Stimulated activated naive B cell treated with anti-CD40 and anti-IgM and Interleukin-4, amounts not matched to agents 10 μg/mL and 1 μg/mL and 100 μg/mL, for 72 hours (primary cell): ENCODE results near the gene CCDC15.
A peak's percentile ranks its signal among the peaks of the same experiment; 100 is the strongest.

Source experiments
- ATAC-seq, 2 donors: fragments of 150-1000 bp; cut with Tn5 transposase; replicated peaks; 2 replicates each; pipeline ENCODE4 v1.10.0; 2021; ENCODE audit warnings: moderate library complexity in 1 of 2
- DNase-seq: peaks from one replicate; pipeline ENCODE4 v3.0.0; 2021
- H3K27ac Mint-ChIP-seq: one replicate; pipeline ENCODE4 v1.8.0; 2022; ENCODE audit warnings: mild to moderate bottlenecking, mixed read lengths
- H3K27me3 Mint-ChIP-seq, 2 donors: one replicate each; pipeline ENCODE4 v1.8.0; 2022; ENCODE audit warnings: mixed read lengths in 2 of 2
- H3K36me3 Mint-ChIP-seq, 2 donors: one replicate each; pipeline ENCODE4 v1.8.0; 2022; ENCODE audit warnings: mixed read lengths in 2 of 2, mild to moderate bottlenecking in 1 of 2
- H3K4me1 Mint-ChIP-seq, 2 donors: one replicate each; pipeline ENCODE4 v1.8.0; 2022; ENCODE audit warnings: mixed read lengths in 2 of 2, mild to moderate bottlenecking in 1 of 2
- H3K4me3 Mint-ChIP-seq, 2 donors: one replicate each; pipeline ENCODE4 v1.8.0; 2022; ENCODE audit warnings: mild to moderate bottlenecking in 2 of 2, mixed read lengths in 2 of 2, moderate library complexity in 1 of 2
- H3K9me3 Mint-ChIP-seq, 2 donors: one replicate each; pipeline ENCODE4 v1.8.0; 2022; ENCODE audit warnings: mixed read lengths in 2 of 2, mild to moderate bottlenecking in 1 of 2

The CCDC15 gene, protein sequence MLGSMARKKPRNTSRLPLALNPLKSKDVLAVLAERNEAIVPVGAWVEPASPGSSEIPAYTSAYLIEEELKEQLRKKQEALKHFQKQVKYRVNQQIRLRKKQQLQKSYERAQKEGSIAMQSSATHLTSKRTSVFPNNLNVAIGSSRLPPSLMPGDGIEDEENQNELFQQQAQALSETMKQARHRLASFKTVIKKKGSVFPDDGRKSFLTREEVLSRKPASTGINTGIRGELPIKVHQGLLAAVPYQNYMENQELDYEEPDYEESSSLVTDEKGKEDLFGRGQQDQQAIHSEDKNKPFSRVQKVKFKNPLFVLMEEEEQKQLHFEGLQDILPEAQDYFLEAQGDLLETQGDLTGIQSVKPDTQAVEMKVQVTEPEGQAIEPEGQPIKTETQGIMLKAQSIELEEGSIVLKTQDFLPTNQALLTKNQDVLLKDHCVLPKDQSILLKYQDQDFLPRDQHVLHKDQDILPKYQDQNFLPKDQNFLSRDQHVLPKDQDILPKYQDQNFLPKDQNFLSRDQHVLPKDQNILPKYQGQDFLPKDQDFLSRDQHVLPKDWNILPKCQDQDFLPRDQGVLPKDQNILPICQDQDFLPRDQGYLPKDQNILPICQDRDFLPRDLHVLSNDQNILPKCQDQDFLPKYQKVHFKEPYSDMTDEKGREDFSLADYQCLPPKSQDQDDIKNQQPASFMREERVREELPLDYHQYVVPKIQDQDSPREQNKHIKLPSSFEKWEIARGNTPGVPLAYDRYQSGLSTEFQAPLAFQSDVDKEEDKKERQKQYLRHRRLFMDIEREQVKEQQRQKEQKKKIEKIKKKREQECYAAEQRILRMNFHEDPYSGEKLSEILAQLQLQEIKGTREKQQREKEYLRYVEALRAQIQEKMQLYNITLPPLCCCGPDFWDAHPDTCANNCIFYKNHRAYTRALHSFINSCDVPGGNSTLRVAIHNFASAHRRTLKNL

DNA sequence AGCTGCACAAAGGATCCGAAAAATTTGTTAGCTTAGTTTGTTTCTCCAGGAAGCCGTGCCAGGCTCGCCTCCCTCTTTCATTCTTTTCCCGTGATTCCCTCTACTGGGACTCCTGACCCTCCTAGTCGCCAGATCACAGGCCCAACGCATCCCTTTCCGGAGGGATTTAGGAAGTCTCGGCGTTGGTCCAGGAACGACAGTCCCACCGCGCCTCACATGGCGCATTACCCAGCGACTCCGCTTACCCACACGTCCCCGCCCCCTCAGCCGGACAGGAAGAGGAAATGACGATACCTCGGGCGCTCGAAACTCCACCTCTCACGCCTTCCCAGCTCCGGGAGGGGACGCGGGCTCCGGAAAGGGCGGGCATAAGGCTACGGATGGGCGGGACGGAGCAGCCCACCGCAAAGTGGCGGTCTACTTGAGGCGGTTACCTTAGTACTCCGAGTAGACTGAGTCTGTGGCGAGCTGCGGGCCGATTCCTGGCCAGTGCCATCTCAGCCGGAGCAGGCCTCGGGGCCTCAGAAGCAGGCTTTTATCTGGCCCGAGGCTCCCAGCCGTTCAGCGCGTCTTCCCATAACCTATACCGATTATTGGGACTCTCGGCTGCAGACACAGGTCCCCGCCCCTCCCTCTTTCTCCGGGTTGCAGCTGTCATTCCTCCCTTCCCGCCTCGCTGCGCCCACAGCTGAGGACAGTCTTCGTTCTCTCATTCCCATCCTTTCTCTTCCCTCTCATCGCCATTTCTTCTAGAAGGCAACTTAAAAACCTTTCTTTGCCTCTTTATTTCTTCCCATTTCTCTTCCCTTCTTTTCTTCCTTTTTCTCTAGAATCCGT lies at the start of gene CCDC15:
Gene CCDC15 (plus strand): TSS at position 450 of the 837 bp plus-strand sequence. CDS start 531 bp downstream, outside the sequence.
- Mint-ChIP-seq H3K9me3 (no peaks in the 10 kb centered on the region), H3K4me3 (no peak within 1 kb of the TSS), H3K4me1 (no peaks in the 10 kb centered on the region), H3K36me3 (no peaks in the 10 kb centered on the region), H3K27ac (no peak within 1 kb of the TSS), H3K27me3 (no peaks in the 10 kb centered on the region)
- peak; percentile 99 to 100 for ATAC-seq
- DNase-seq = peak; percentile 90

DNA sequence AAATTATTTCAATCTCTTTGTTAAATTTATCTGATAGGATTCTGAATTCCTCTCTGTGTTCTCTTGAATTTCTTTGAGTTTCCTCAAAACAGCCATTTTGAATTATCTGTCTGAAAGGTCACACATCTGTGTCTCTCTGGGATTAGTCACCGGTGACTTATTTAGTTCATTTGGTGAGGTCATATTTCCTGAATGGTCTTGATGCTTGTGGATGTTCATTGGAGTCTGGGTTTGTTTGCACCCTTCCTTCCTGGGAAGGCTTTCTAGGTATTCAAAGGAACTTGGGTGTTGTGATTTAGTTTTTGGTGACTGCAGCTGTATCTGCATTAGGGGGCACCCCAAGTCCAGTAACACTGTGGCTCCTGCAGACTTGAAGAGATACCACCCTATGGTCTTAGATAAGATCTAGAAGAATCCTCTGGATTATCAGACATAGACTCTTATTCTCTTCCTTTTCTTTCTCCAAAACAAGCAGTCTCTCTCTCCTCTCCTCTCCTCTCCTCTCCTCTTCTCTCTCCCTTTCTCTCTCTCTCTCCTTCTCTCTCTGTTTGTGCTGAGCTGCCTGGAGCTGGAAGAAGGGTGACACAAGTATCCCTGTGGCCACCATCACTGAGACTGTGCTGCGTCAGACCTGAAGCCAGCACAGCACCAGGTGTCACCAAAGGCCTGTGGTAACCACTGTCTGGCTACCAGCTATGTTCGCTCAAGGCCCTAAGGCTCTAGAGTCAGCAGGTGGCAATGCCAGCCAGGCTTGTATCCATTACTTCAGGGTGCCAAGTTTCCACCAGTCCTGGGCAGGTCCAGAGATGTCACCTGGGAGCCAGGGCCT lies 38.2 kb upstream of the CCDC15 start:
- Mint-ChIP-seq H3K9me3 (peaks cover 12 to 17% of the 10 kb centered on the region in 2 donors), H3K36me3 (peaks cover 6 to 8% of the 10 kb centered on the region in 2 donors), H3K27ac (peak overlapping the region; percentile 33), H3K4me3 (no peak overlapping the region), H3K27me3 (peaks cover 42 to 75% of the 10 kb centered on the region in 2 donors), H3K4me1 (no peaks in the 10 kb centered on the region)
- DNase-seq (no peak), ATAC-seq (no peak)

DNA sequence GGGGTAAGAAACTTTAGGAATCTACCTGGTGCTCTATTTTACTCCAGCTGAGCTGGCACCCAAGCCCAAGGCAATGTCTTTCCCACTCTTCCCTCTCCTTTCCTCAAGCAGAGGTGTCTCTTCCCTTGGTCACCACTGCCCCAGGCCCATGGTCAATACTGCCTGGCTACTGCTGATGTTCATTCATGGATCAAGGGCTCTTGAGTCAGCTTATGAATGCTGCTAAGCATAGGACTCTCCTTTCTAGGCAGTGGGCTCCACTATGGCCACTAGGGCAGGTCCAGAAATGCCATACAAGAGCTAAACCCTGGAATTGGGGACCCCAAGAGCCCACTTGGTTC lies 37.7 kb upstream of the CCDC15 start:
- Mint-ChIP-seq H3K36me3 (peaks cover 6 to 8% of the 10 kb centered on the region in 2 donors), H3K27ac (peak overlapping the region; percentile 33), H3K4me3 (no peak overlapping the region), H3K27me3 (peaks cover 42 to 75% of the 10 kb centered on the region in 2 donors), H3K9me3 (peaks cover 12 to 15% of the 10 kb centered on the region in 2 donors), H3K4me1 (no peaks in the 10 kb centered on the region)
- no peak for DNase-seq
- no peak for ATAC-seq

DNA sequence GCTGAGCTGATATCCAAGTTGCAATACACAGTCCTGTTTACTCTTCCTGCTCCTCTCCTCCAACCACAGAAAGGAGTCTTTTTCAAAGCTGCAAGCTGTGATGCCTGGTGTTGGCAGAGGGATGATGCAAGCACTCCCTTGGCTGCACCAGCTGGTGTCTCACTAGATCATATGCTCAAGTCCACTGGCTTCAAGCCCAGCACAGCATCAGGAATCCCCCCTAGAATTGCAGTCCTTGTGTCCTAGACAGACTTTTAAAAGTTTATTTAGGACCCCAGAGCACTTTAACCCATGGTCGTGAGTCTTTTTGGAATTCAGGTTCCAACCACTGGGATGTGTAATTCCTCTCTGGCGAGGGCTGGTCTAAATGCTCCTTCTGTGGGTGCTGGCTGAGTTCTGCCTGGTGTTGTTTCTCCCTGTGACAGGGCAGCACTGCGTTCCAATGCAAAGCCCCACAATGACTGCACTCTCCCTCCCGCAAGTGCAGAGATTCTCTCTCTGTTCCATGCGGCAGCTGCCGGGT lies 36.8 kb upstream of the CCDC15 start:
- peaks cover 36 to 73% of the 10 kb centered on the region in 2 donors for H3K27me3 Mint-ChIP-seq
- ATAC-seq (no peak), DNase-seq (no peak)
- no peak overlapping the region for H3K4me3 Mint-ChIP-seq
- no peaks in the 10 kb centered on the region for H3K4me1 Mint-ChIP-seq
- H3K9me3 Mint-ChIP-seq = peaks cover 6 to 7% of the 10 kb centered on the region in 2 donors
- H3K27ac Mint-ChIP-seq = no peak overlapping the region
- peaks cover 0 to 3% of the 10 kb centered on the region in 2 donors for H3K36me3 Mint-ChIP-seq

DNA sequence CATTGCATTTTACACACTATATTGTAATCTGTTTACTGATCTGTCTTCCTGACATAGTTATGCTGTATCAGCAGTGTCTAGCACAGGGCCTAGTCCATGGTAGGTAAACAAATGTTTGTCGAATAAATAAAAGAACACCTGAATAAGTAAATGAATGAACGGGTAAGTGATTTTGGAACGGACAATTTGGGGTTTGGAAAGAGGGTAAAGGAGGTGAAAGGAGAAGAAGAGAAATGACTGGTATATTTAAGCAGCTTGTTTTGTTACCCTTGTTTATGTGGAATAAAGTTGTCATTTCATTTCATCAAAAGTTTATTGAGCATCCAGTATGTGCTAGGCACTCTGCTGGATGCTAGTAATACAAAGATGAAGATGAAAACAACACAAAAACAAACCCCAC lies 35.1 kb upstream of the CCDC15 start, which contains the start of gene HEPN1:
Gene HEPN1 (plus strand): TSS at position 301 of the 400 bp plus-strand sequence.
- H3K27me3 Mint-ChIP-seq = peaks cover 52 to 82% of the 10 kb centered on the region in 2 donors

DNA sequence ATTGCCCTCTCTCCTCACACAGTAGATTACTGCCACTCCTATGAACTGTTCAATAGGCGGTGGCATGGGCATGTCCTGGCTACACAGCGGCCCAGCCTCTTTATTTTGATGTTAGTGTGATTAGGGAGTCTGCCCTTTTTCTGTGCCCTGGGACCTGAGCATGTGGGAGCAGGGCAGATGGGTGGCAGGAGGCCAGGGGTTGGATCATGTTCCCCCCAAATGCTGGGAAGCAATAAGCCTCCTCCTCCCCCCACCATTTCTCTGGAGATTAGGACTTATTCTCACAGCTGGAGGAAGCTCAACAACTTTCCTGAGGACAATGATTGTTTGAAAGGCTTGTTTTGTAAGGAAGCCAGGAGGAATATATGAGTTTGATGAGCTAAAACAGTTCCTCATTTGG lies 34.1 kb upstream of the CCDC15 start:
- Mint-ChIP-seq H3K36me3 (peaks cover 0 to 3% of the 10 kb centered on the region in 2 donors), H3K27ac (no peak overlapping the region), H3K9me3 (peaks cover 1 to 3% of the 10 kb centered on the region in 2 donors), H3K27me3 (peaks cover 54 to 85% of the 10 kb centered on the region in 2 donors), H3K4me3 (no peak overlapping the region), H3K4me1 (no peaks in the 10 kb centered on the region)
- DNase-seq (no peak), ATAC-seq (no peak)

More for the DNA sequence above, 35.1 kb upstream of the CCDC15 start, which contains the start of gene HEPN1:
- no peak within 1 kb of the TSS for H3K4me3 Mint-ChIP-seq
- peaks cover 0 to 3% of the 10 kb centered on the region in 2 donors for H3K36me3 Mint-ChIP-seq
- peaks cover 3 to 6% of the 10 kb centered on the region in 2 donors for H3K9me3 Mint-ChIP-seq
- peak within 1 kb of the TSS; percentile 78 for H3K27ac Mint-ChIP-seq
- DNase-seq (no peak), ATAC-seq (no peak)
- H3K4me1 Mint-ChIP-seq = no peaks in the 10 kb centered on the region

DNA sequence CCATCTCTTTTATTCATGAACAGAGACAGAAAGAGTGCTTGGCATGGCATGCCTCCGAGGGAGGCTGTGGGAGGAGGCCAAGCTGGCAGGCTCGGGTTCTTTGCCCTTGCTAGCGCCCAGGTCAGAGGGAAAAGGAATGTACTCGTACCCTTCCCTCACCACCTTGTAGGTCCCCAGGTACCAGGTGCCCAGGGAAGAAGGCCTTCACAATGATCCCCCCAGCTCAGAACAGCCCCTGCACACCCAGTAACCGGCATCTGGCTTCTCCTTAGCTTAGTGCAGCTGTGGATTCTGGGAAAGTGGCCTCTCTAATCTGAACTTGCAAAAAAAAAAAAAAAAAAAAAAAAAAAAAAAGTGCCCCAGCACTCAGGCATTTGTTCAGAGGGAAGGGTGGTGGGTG lies 33.6 kb upstream of the CCDC15 start:
- Mint-ChIP-seq H3K4me1 (no peaks in the 10 kb centered on the region), H3K27me3 (peaks cover 58 to 85% of the 10 kb centered on the region in 2 donors), H3K36me3 (peaks cover 0 to 3% of the 10 kb centered on the region in 2 donors), H3K9me3 (peaks cover 1 to 3% of the 10 kb centered on the region in 2 donors), H3K27ac (no peak overlapping the region), H3K4me3 (no peak overlapping the region)
- DNase-seq (no peak), ATAC-seq (no peak)

DNA sequence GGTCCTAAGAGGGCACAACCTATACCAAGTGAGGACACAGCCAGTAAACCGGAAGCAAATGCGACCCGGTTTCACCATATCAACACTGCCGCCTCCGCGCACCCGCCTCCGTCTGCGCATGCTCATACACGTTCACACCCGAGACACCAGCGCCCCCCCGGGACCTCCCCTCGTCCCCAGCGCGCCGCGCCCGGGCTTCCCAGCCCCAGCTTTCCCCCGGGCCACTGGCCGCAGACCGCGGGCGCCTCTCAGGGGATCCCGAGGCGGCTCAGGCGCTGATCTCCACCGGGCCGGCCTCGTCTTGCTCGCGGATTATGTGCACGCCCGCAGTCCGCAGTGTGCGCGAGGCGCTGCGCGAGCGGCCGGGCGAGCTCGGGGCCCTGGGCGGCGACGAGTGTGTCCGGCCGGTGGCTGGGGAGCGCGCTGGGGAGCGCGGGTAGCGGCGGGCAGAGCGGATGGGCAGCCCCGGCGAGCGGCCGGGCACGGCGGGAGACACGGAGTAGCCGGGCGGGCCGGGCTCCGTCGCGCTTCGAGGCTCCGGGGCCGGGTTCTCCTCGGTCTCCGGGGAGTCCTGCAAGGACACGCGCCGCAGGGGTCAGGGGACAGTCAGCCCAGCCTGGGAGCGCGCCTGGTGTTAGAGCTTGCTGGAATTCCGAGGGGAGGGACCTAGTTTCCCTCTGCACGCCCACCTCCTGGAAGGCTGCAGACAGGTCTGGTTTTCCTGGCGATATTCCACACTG lies 33.0 kb upstream of the CCDC15 start:
- Mint-ChIP-seq H3K4me1 (no peaks in the 10 kb centered on the region), H3K4me3 (peak overlapping the region; percentile 43 to 47), H3K9me3 (peaks cover 0 to under 1% of the 10 kb centered on the region in 2 donors), H3K27ac (no peak overlapping the region), H3K27me3 (peaks cover 52 to 83% of the 10 kb centered on the region in 2 donors), H3K36me3 (peaks cover 0 to 3% of the 10 kb centered on the region in 2 donors)
- DNase-seq (peak; percentile 75), ATAC-seq (peak; percentile 83)

DNA sequence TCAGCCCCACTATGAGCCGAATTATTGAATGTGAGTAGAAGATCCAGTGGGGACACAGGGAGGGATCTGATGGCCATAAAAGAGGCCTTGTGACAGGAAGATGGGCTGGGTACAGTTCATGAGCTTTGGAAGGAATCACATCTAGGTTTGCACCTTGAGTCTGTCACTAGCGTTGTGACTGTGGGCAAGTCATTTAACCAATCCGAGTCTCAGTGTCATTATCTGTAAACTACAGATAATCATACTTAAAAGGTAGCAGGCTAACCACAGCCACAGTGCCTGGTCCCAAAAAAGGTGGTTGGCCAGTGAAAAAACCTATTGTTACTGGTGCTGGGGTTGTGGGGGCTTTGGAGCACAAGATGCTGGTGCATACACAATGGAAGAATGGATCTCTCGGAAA lies 31.2 kb upstream of the CCDC15 start:
- ATAC-seq (no peak), DNase-seq (no peak)
- no peak overlapping the region for H3K4me3 Mint-ChIP-seq
- H3K9me3 Mint-ChIP-seq = no peaks in the 10 kb centered on the region
- H3K4me1 Mint-ChIP-seq = no peaks in the 10 kb centered on the region
- H3K27ac Mint-ChIP-seq = no peak overlapping the region
- H3K27me3 Mint-ChIP-seq = peaks cover 47 to 65% of the 10 kb centered on the region in 2 donors
- peaks cover 0 to 3% of the 10 kb centered on the region in 2 donors for H3K36me3 Mint-ChIP-seq

DNA sequence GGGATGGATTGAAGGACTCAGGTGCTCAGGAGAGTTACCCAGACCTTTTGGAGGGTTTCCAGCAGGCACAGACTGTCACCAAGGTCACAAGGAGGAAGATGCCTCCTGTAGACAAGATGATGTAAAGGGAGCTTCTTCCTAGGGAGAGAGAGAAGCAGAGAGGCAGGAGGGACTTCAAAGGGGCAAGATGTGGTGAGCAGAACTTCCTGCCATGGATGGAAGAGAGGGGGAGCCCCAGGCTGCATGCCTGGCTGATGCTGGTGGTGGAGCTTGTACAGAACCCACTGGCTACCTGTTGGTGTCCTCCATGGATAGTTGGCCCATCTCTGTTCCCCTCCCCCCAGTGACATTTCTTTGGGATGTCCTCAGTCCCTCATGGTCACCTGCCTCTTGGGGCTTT lies 30.7 kb upstream of the CCDC15 start:
- H3K27me3 Mint-ChIP-seq = peaks cover 47 to 60% of the 10 kb centered on the region in 2 donors
- H3K9me3 Mint-ChIP-seq = no peaks in the 10 kb centered on the region
- no peaks in the 10 kb centered on the region for H3K4me1 Mint-ChIP-seq
- ATAC-seq (no peak), DNase-seq (no peak)
- H3K36me3 Mint-ChIP-seq = peaks cover 0 to 3% of the 10 kb centered on the region in 2 donors
- H3K27ac Mint-ChIP-seq = no peak overlapping the region
- H3K4me3 Mint-ChIP-seq = no peak overlapping the region

DNA sequence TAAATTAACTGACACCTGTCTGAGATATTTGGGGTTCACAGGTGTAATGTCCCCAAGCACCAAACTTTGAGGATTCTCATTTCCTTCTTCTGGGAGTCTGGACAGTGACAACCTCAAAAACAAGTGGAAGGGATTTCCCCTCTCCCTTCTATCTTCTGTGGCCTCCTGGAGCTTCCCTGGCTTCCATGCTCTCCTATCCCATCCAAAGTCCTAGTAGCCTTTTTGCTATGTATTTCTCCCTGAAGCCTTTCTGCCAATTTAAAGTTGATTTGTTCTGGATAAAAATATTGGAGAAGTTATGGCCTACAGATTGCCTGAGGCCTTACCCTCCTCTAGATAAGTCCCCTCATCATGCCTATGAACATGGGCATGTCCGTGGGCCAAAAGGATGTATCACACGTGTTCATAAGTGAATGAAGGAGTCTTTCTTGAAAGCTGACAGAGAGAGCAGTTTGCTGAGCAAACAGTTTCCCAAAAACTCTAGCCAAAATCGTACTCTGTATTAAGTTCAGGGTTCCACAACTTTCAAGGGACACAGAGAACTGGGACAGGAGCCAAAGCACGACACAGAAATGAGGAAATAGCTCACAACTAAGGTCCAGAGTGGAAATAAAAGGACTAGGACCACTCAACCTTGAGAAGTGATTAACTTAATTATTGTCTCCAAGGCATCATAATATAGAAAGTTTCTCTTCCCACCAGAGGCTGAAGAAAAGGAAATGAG lies 24.9 kb upstream of the CCDC15 start:
- no peak overlapping the region for H3K27ac Mint-ChIP-seq
- ATAC-seq (no peak), DNase-seq (no peak)
- H3K4me1 Mint-ChIP-seq = no peaks in the 10 kb centered on the region
- H3K36me3 Mint-ChIP-seq = no peaks in the 10 kb centered on the region
- H3K9me3 Mint-ChIP-seq = no peaks in the 10 kb centered on the region
- H3K27me3 Mint-ChIP-seq = peaks cover 13 to 16% of the 10 kb centered on the region in 2 donors
- H3K4me3 Mint-ChIP-seq = no peak overlapping the region

DNA sequence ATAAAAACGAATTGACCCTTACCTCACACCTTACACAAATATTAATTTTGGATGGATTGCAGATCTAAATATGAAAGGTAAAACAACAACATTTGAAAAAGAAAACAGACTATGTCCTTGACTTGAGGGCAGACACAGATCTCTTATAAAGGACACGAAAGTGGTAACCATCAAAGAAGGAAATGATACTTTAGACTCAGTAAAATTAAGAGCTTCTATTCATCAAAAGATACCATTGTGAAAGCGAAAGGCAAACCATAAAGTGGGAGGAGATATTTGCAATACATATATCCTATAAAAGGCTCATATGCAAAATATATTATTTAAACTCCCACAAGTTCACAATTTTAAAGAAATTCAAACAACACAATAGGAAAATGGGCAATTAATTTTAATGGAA lies 23.2 kb upstream of the CCDC15 start:
- no peak for DNase-seq
- Mint-ChIP-seq H3K4me3 (no peak overlapping the region), H3K27me3 (peaks cover 2 to 9% of the 10 kb centered on the region in 2 donors), H3K9me3 (no peaks in the 10 kb centered on the region), H3K4me1 (no peaks in the 10 kb centered on the region), H3K27ac (no peak overlapping the region), H3K36me3 (no peaks in the 10 kb centered on the region)
- ATAC-seq = peak in 1 of 2 donors; percentile 29
